HepG2 (cell line): Measurements from ENCODE around the gene MEA1. TPM values are rescaled to one million over a fixed set of nuclear protein-coding genes. Genes with fewer than 3 reads are reported as not detected.
A peak's percentile ranks its signal among the peaks of the same experiment; 100 is the strongest.

Experiments used
- AKAP8 ChIP-seq: sonication (generic); formaldehyde crosslinking; IDR thresholded peaks from 2 replicates; pipeline ENCODE4 v1.5.1; 2020; ENCODE audit warnings: mild to moderate bottlenecking, missing genetic modification reagents
- ATF6 ChIP-seq: sonication (generic); formaldehyde crosslinking; conservative IDR thresholded peaks from 2 replicates; pipeline ENCODE4 v1.4.0; 2020; ENCODE audit warnings: missing genetic modification reagents
- BATF2 ChIP-seq: sonication (generic); formaldehyde crosslinking; IDR thresholded peaks from 2 replicates; pipeline ENCODE4 v1.8.0; 2022; ENCODE audit warnings: mild to moderate bottlenecking, missing genetic modification reagents, moderate library complexity
- CERS6 ChIP-seq: sonication (generic); formaldehyde crosslinking; IDR thresholded peaks from 2 replicates; pipeline ENCODE4 v1.5.0; 2020; ENCODE audit warnings: missing genetic modification reagents
- CREB1 ChIP-seq, 2 experiments: fragments of 450-650 bp in 1 of 2; IDR thresholded peaks; 2 replicates each; pipeline ENCODE4 v1.6.1; 2016 to 2017; ENCODE audit warnings: control low read depth in 1 of 2, mild to moderate bottlenecking in 1 of 2, missing compliant biosample characterization in 1 of 2, missing genetic modification characterization in 1 of 2
- EEA1 ChIP-seq: sonication (generic); formaldehyde crosslinking; IDR thresholded peaks from 2 replicates; pipeline ENCODE4 v1.5.1; 2020; ENCODE audit warnings: mild to moderate bottlenecking, missing genetic modification reagents, borderline replicate concordance
- ISL2 ChIP-seq: sonication (generic); formaldehyde crosslinking; IDR thresholded peaks from 2 replicates; pipeline ENCODE4 v1.5.0; 2020; ENCODE audit warnings: missing genetic modification reagents
- MLLT10 ChIP-seq: sonication (generic); formaldehyde crosslinking; IDR thresholded peaks from 2 replicates; pipeline ENCODE4 v1.4.0; 2020; ENCODE audit warnings: missing genetic modification reagents
- NFIB ChIP-seq: sonication (generic); formaldehyde crosslinking; IDR thresholded peaks from 2 replicates; pipeline ENCODE4 v1.9.0; 2021; ENCODE audit warnings: missing genetic modification reagents, mild to moderate bottlenecking, borderline replicate concordance
- NR2C2 ChIP-seq: sonication (generic); formaldehyde crosslinking; IDR thresholded peaks from 2 replicates; pipeline ENCODE4 v1.4.0; 2020; ENCODE audit warnings: missing genetic modification reagents, mild to moderate bottlenecking, moderate library complexity, borderline replicate concordance
- PTBP1 ChIP-seq: fragments of 200-400 bp; formaldehyde crosslinking; IDR thresholded peaks from 2 replicates; pipeline ENCODE4 v1.6.1; 2018; ENCODE audit warnings: low read length, low read depth; ENCODE audit not compliant: poor library complexity, severe bottlenecking
- RFX3 ChIP-seq: IDR thresholded peaks from 2 replicates; pipeline ENCODE4 v1.6.1; 2016; ENCODE audit warnings: missing biosample characterization, missing genetic modification reagents
- SOX13 ChIP-seq, 3 experiments: fragments of 450-650 bp in 1 of 3; sonication (generic) in 1 of 3; formaldehyde crosslinking in 1 of 3; IDR thresholded peaks in 2 of 3; conservative IDR thresholded peaks in 1 of 3; 2 replicates each; pipeline versions ENCODE4 v1.5.0 to v1.6.1; 2016 to 2020; ENCODE audit warnings: antibody characterized with exemption in 1 of 3, mild to moderate bottlenecking in 1 of 3, missing compliant biosample characterization in 1 of 3, missing genetic modification reagents in 1 of 3, moderate library complexity in 1 of 3
- YEATS4 ChIP-seq: sonication (generic); formaldehyde crosslinking; IDR thresholded peaks from 2 replicates; pipeline ENCODE4 v1.4.0; 2020; ENCODE audit warnings: missing genetic modification reagents, borderline replicate concordance
- ZBTB34 ChIP-seq: sonication (generic); formaldehyde crosslinking; IDR thresholded peaks from 2 replicates; pipeline ENCODE4 v1.8.0; 2022; ENCODE audit warnings: mild to moderate bottlenecking, missing genetic modification reagents
- ZNF230 ChIP-seq: sonication (generic); formaldehyde crosslinking; IDR thresholded peaks from 2 replicates; pipeline ENCODE4 v1.4.0; 2020; ENCODE audit warnings: mild to moderate bottlenecking, missing genetic modification reagents
- ZNF256 ChIP-seq: sonication (generic); formaldehyde crosslinking; conservative IDR thresholded peaks from 2 replicates; pipeline ENCODE4 v1.4.0; 2020; ENCODE audit warnings: missing genetic modification reagents
- ZNF460 ChIP-seq: sonication (generic); formaldehyde crosslinking; IDR thresholded peaks from 2 replicates; pipeline ENCODE4 v1.5.1; 2020; ENCODE audit warnings: missing genetic modification reagents, mild to moderate bottlenecking, borderline replicate concordance
- ZNF556 ChIP-seq: sonication (generic); formaldehyde crosslinking; IDR thresholded peaks from 2 replicates; pipeline ENCODE4 v1.4.0; 2020; ENCODE audit warnings: mild to moderate bottlenecking, missing genetic modification reagents, borderline replicate concordance
- ZNF720 ChIP-seq: sonication (generic); formaldehyde crosslinking; IDR thresholded peaks from 2 replicates; pipeline ENCODE4 v1.4.0; 2020; ENCODE audit warnings: missing genetic modification reagents
- ZSCAN22 ChIP-seq: sonication (generic); formaldehyde crosslinking; IDR thresholded peaks from 2 replicates; pipeline ENCODE4 v1.4.0; 2020; ENCODE audit warnings: mild to moderate bottlenecking, missing genetic modification reagents
- polyA plus RNA-seq, 8 experiments: library from polyadenylated mRNA; depleted of rRNA in 3 of 8; stranded (reverse) in 7 of 8; unstranded in 1 of 8; fragments of >200 nt; fragmentation: Illumina TruSeq in 4 of 8; extraction: Trizol in 4 of 8; gene quantifications; 2 replicates each; pipeline versions ENCODE4 v1.2.1 to v1.2.3, GENCODE V29; 2011 to 2016; ENCODE audit warnings: low read depth in 4 of 8, missing spikeins in 1 of 8, mixed read lengths in 1 of 8; ENCODE audit not compliant: insufficient read depth in 1 of 8
- total RNA-seq, 5 experiments: library from RNA; depleted of rRNA; stranded (reverse); fragments of >200 nt; fragmentation: Illumina TruSeq; extraction: Trizol; gene quantifications; 2 replicates each; pipeline ENCODE4 v1.2.3, GENCODE V29; 2016; ENCODE audit warnings: low read depth in 1 of 5

The MEA1 gene
- total and polyA plus RNA-seq, 2 of the 13 experiments (the other 11 are each of a cell fraction or from before 2014, with no cell fraction given), result 75.6 to 86.2 TPM

- TF ChIP-seq ATF6 (CRISPR knock-in tag) (peak; percentile 91; the same call in 1 of the 2 replicates), ZNF256 (CRISPR knock-in tag) (no peak), SOX13 (IDR thresholded peaks at IDR 0.05) (no peak; the same call in 1 of the 2 replicates), SOX13 (CRISPR knock-in tag; conservative IDR thresholded peaks at IDR 0.05 in 1 of 2, IDR thresholded peaks at IDR 0.05 in 1 of 2) (peak in 1 of 2 experiments; percentile 70; a peak in 3 of 4 replicates), ISL2 (CRISPR knock-in tag) (peak; percentile 56; the same call in 1 of the 2 replicates), RFX3 (CRISPR knock-in tag) (peak; percentile 53), PTBP1 (no peak), ZNF230 (CRISPR knock-in tag) (peak; percentile 98), CREB1 (IDR thresholded peaks at IDR 0.05) (peak; percentile 29; the same call in 1 of the 2 replicates), CREB1 (CRISPR knock-in tag; IDR thresholded peaks at IDR 0.05) (peak; percentile 88), EEA1 (CRISPR knock-in tag) (0 out of 2 replicates have a peak, but pooled peaks have one; percentile 38), ZNF460 (peak; percentile 43; the same call in 1 of the 2 replicates), NR2C2 (CRISPR knock-in tag) (peak; percentile 72), ZBTB34 (peak; percentile 70; the same call in 1 of the 2 replicates), YEATS4 (peak; percentile 98), MLLT10 (no peak), CERS6 (CRISPR knock-in tag) (no peak), AKAP8 (CRISPR knock-in tag) (peak; percentile 98), ZNF556 (CRISPR knock-in tag) (peak; percentile 95), BATF2 (CRISPR knock-in tag) (peak; percentile 31; the same call in 1 of the 2 replicates), ZNF720 (CRISPR knock-in tag) (0 out of 2 replicates have a peak, but pooled peaks have one; percentile 33), ZSCAN22 (CRISPR knock-in tag) (peak; percentile 47; the same call in 1 of the 2 replicates), NFIB (CRISPR knock-in tag) (no peak)
Observed at GRCh38 chr6:43053545-43054205, 39.9 kb upstream of the MEA1 start, which contains the start of gene CUL7 (continued).
